DND-41 (cell line): Measurements from ENCODE around the gene PTPRR.

Experiments
- ATAC-seq: fragments of 200-7000 bp; cut with Tn5 transposase; 3 replicates; pipeline ENCODE4 v1.9.1; 2021; ENCODE audit warnings: low read depth; ENCODE audit not compliant: insufficient read depth
- DNase-seq: peaks from one replicate; pipeline ENCODE4 v3.0.0-alpha.2; 2020
- H2AFZ ChIP-seq: 2 replicates; pipeline ENCODE4 v1.6.0; 2012; ENCODE audit warnings: low read depth, low read length
- H3K27ac ChIP-seq: 2 replicates; pipeline ENCODE4 v1.5.1; 2012; ENCODE audit warnings: low read length, inconsistent platforms
- H3K27me3 ChIP-seq: fragments of 200-600 bp; sonication (generic); 2 replicates; pipeline ENCODE4 v1.6.0; 2012; ENCODE audit warnings: low read length, mild to moderate bottlenecking, inconsistent platforms; ENCODE audit not compliant: insufficient read depth, poor library complexity
- H3K36me3 ChIP-seq: 2 replicates; pipeline ENCODE4 v1.5.1; 2012; ENCODE audit warnings: low read length, inconsistent platforms; ENCODE audit not compliant: insufficient read depth
- H3K4me1 ChIP-seq: 2 replicates; pipeline ENCODE4 v1.5.1; 2012; ENCODE audit warnings: mild to moderate bottlenecking, low read length; ENCODE audit not compliant: insufficient read depth
- H3K4me2 ChIP-seq: 2 replicates; pipeline ENCODE4 v1.6.0; 2012; ENCODE audit warnings: mild to moderate bottlenecking, moderate library complexity, low read length, inconsistent platforms; ENCODE audit not compliant: insufficient read depth
- H3K4me3 ChIP-seq, 2 experiments: fragments of 200-600 bp in 1 of 2; shearing (Covaris generic) in 1 of 2; 2 replicates each; pipeline ENCODE4 v1.5.1; 2012 to 2016; ENCODE audit warnings: inconsistent platforms in 2 of 2, low read length in 2 of 2, mild to moderate bottlenecking in 2 of 2, low read depth in 1 of 2, moderate library complexity in 1 of 2
- H3K79me2 ChIP-seq: 2 replicates; pipeline ENCODE4 v1.6.0; 2012; ENCODE audit warnings: low read length, inconsistent platforms; ENCODE audit not compliant: insufficient read depth
- H3K9ac ChIP-seq: 2 replicates; pipeline ENCODE4 v1.6.0; 2012; ENCODE audit warnings: low read depth, mild to moderate bottlenecking, inconsistent platforms, low read length, moderate library complexity
- H3K9me3 ChIP-seq: 2 replicates; pipeline ENCODE4 v1.5.1; 2012; ENCODE audit warnings: low read length, moderate library complexity, mild to moderate bottlenecking, inconsistent platforms; ENCODE audit not compliant: insufficient read depth, severe bottlenecking
- H4K20me1 ChIP-seq: 2 replicates; pipeline ENCODE4 v1.6.0; 2012; ENCODE audit warnings: low read length; ENCODE audit not compliant: insufficient read depth
- CTCF ChIP-seq: IDR thresholded peaks from 2 replicates; pipeline ENCODE4 v1.5.1; 2012; ENCODE audit warnings: borderline replicate concordance, low read length, moderate library complexity, mild to moderate bottlenecking; ENCODE audit not compliant: poor library complexity, severe bottlenecking; ENCODE audit errors: extremely low read depth
- EZH2 ChIP-seq: IDR thresholded peaks from 3 replicates; pipeline ENCODE4 v1.6.1; 2012; ENCODE audit warnings: borderline replicate concordance, low read depth, mild to moderate bottlenecking, moderate library complexity, low read length, inconsistent platforms; ENCODE audit not compliant: severe bottlenecking

Gene PTPRR

DNA sequence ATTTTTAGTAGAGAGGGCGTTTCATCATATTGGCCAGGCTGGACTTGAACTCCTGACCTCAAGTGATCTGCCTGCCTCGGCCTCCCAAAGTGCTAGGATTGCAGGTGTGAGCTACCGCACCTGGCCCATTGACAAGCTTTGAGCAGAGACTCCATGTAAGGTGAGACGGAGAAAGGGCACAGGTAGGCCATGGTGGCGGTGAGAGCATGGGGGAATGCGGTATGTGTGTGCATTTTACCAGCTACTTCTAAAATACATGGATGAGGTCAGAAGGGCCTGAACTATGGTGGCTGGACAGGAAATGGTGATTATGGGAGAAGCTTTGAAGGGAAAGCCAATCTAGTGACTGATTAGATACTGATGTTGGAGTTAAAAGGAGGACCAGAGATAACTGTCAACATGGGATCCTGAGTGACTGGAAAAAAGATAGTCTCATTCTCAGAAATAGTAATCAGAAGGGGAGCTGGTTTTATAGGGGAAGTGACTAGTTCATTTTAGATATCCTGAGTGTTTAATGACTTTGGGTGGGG lies 261.4 kb downstream of the PTPRR start:
- no peaks in the 10 kb centered on the region for H3K79me2 ChIP-seq
- H3K4me2 ChIP-seq, result no peak overlapping the region
- H3K9me3 ChIP-seq, result no peaks in the 10 kb centered on the region
- H3K4me1 ChIP-seq, result no peaks in the 10 kb centered on the region
- H3K36me3 ChIP-seq, result no peaks in the 10 kb centered on the region
- ATAC-seq, result no peak
- no peaks in the 10 kb centered on the region for H4K20me1 ChIP-seq
- TF ChIP-seq EZH2, result no peak
- no peak for TF ChIP-seq CTCF
- no peak overlapping the region for H3K27ac ChIP-seq
- H3K27me3 ChIP-seq, result no peaks in the 10 kb centered on the region
- H2AFZ ChIP-seq, result no peak overlapping the region
- H3K4me3 ChIP-seq, result no peak overlapping the region
- no peak for DNase-seq
- no peak overlapping the region for H3K9ac ChIP-seq

DNA sequence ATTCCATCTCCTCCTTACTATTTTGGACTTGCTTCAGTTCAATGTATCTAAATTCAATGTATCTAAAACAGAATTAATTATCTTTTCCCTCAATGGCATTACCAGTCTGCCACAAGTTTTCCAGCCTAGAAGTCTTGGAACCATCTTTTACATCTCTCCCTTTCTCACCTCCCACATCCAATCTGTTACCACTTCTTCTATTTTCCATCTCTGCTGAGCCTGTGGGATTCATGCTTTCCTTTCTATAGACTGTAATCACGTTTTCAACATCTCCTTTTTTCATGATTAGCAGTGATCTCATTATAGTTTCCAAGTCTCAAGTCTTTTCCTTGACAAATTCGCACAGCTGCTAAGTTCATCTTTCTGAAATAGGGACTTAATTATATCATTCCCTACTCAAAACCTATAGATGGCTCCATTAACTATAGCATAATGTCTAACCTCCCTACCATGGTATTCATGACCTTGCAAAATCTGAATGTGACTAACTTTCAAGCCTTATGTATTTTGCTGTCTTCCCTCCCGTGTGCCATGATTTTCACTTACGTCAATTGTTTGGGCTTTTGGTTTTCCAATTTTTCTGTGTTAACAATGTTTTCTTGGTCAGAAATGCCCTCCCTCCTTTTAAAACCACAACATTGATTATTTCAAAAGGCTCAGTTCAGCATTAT lies 262.8 kb downstream of the PTPRR start:
- DNase-seq (no peak), ATAC-seq (no peak)
- no peak overlapping the region for H3K9ac ChIP-seq
- H3K4me3 ChIP-seq, result no peak overlapping the region
- H3K27ac ChIP-seq, result no peak overlapping the region
- H3K27me3 ChIP-seq, result peaks cover 3% of the 10 kb centered on the region
- no peak overlapping the region for H2AFZ ChIP-seq
- no peaks in the 10 kb centered on the region for H3K9me3 ChIP-seq
- TF ChIP-seq CTCF (no peak), EZH2 (no peak)
- no peaks in the 10 kb centered on the region for H3K36me3 ChIP-seq
- no peaks in the 10 kb centered on the region for H3K79me2 ChIP-seq
- no peaks in the 10 kb centered on the region for H3K4me1 ChIP-seq
- H3K4me2 ChIP-seq, result no peak overlapping the region
- H4K20me1 ChIP-seq, result no peaks in the 10 kb centered on the region

DNA sequence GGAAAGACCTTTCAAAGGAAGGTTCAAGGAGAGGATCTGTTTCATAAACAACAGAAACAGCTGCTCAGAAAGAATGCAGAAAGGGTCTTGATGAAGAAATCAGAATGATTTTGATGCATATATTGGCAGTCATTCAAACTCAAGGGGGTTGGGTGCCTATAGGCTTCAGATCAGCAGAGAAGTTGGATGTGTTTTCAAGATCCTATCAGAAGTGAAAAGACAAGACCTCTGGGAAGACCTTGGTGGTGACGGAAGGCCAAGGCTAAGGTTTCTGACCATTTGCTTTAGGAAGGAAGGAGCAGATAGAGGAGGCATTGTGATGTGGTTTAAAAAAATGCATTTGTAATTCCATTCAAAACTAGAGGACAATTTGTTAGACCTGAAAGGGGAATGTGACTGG lies 268.1 kb downstream of the PTPRR start:
- no peak for ATAC-seq
- H3K79me2 ChIP-seq, result no peaks in the 10 kb centered on the region

More for the DNA sequence above, 268.1 kb downstream of the PTPRR start:
- no peak overlapping the region for H3K27ac ChIP-seq
- no peak for DNase-seq
- H3K36me3 ChIP-seq, result no peaks in the 10 kb centered on the region
- no peak overlapping the region for H3K4me2 ChIP-seq
- no peak overlapping the region for H3K9ac ChIP-seq
- H3K9me3 ChIP-seq, result no peaks in the 10 kb centered on the region
- no peak overlapping the region for H3K4me3 ChIP-seq
- no peak overlapping the region for H2AFZ ChIP-seq
- H3K27me3 ChIP-seq, result peaks cover 3% of the 10 kb centered on the region
- H4K20me1 ChIP-seq, result no peaks in the 10 kb centered on the region
- H3K4me1 ChIP-seq, result no peaks in the 10 kb centered on the region
- TF ChIP-seq EZH2, result no peak
- TF ChIP-seq CTCF, result no peak
